H9 (cell line): ENCODE results near the gene RASSF8. TPM values are rescaled to one million over a fixed set of nuclear protein-coding genes. Genes with fewer than 3 reads are reported as not detected.
A peak's percentile ranks its signal among the peaks of the same experiment; 100 is the strongest.

ENCODE experiments used
- DNase-seq: peaks from one replicate; pipeline ENCODE4 v3.0.0-alpha.2; 2017
- H2AFZ ChIP-seq: one replicate; pipeline ENCODE4 v1.6.1; 2013; ENCODE audit warnings: mild to moderate bottlenecking, low read length, control low read depth, moderate library complexity
- H2AK5ac ChIP-seq: 2 replicates; pipeline ENCODE4 v1.6.1; 2013; ENCODE audit warnings: low read length, control low read depth, mixed read lengths; ENCODE audit not compliant: insufficient read length
- H2BK120ac ChIP-seq: one replicate; pipeline ENCODE4 v1.6.1; 2013; ENCODE audit warnings: low read depth, mild to moderate bottlenecking, low read length, control low read depth, inconsistent platforms; ENCODE audit not compliant: poor library complexity, severe bottlenecking
- H2BK12ac ChIP-seq: 2 replicates; pipeline ENCODE4 v1.6.1; 2013; ENCODE audit warnings: low read length, control low read depth, mixed read lengths, low read depth; ENCODE audit not compliant: insufficient read length
- H2BK15ac ChIP-seq: 2 replicates; pipeline ENCODE4 v1.6.1; 2013; ENCODE audit warnings: low read depth, low read length, control low read depth
- H2BK20ac ChIP-seq: one replicate; pipeline ENCODE4 v1.6.1; 2013; ENCODE audit warnings: low read depth, mild to moderate bottlenecking, low read length, control low read depth, inconsistent platforms; ENCODE audit not compliant: poor library complexity, severe bottlenecking
- H2BK5ac ChIP-seq: 2 replicates; pipeline ENCODE4 v1.6.1; 2013; ENCODE audit warnings: low read length, control low read depth, mixed read lengths; ENCODE audit not compliant: insufficient read length
- H3K14ac ChIP-seq: 2 replicates; pipeline ENCODE4 v1.6.1; 2013; ENCODE audit warnings: low read length, control low read depth; ENCODE audit not compliant: insufficient read depth
- H3K18ac ChIP-seq: 2 replicates; pipeline ENCODE4 v1.6.1; 2013; ENCODE audit warnings: low read depth, mild to moderate bottlenecking, mixed read lengths, low read length, control low read depth; ENCODE audit not compliant: insufficient read length
- H3K23ac ChIP-seq: 2 replicates; pipeline ENCODE4 v1.6.1; 2013; ENCODE audit warnings: low read length, control low read depth, mixed read lengths, low read depth; ENCODE audit not compliant: insufficient read length
- H3K23me2 ChIP-seq: 2 replicates; pipeline ENCODE4 v1.6.1; 2013; ENCODE audit warnings: low read depth, mild to moderate bottlenecking, mixed read lengths, low read length, control low read depth; ENCODE audit not compliant: insufficient read length, poor library complexity, severe bottlenecking
- H3K27ac ChIP-seq: 2 replicates; pipeline ENCODE4 v1.5.1; 2013; ENCODE audit warnings: low read length, control low read depth, mixed read lengths, low read depth; ENCODE audit not compliant: insufficient read length
- H3K27me3 ChIP-seq: 2 replicates; pipeline ENCODE4 v1.6.1; 2013; ENCODE audit warnings: low read length, control low read depth, inconsistent platforms; ENCODE audit not compliant: insufficient read depth
- H3K4ac ChIP-seq: 2 replicates; pipeline ENCODE4 v1.6.1; 2013; ENCODE audit warnings: low read depth, mild to moderate bottlenecking, control low read depth, inconsistent platforms, low read length, moderate library complexity
- H3K4me1 ChIP-seq: 2 replicates; pipeline ENCODE4 v1.6.1; 2013; ENCODE audit warnings: low read length, control low read depth, inconsistent platforms; ENCODE audit not compliant: insufficient read depth
- H3K4me2 ChIP-seq: 2 replicates; pipeline ENCODE4 v1.6.1; 2013; ENCODE audit warnings: low read length, control low read depth, mixed read lengths; ENCODE audit not compliant: insufficient read length, insufficient read depth
- H3K56ac ChIP-seq: 2 replicates; pipeline ENCODE4 v1.6.1; 2013; ENCODE audit warnings: low read depth, mild to moderate bottlenecking, mixed read lengths, low read length, control low read depth; ENCODE audit not compliant: insufficient read length
- H3K79me1 ChIP-seq: 2 replicates; pipeline ENCODE4 v1.6.1; 2013; ENCODE audit warnings: low read depth, mild to moderate bottlenecking, moderate library complexity, low read length, control low read depth, inconsistent platforms; ENCODE audit not compliant: insufficient read depth, poor library complexity, severe bottlenecking
- H3K79me2 ChIP-seq: 2 replicates; pipeline ENCODE4 v1.6.1; 2013; ENCODE audit warnings: low read length, control low read depth, inconsistent platforms; ENCODE audit not compliant: insufficient read depth
- H3K9ac ChIP-seq: 2 replicates; pipeline ENCODE4 v1.6.1; 2013; ENCODE audit warnings: low read length, control low read depth, mixed read lengths; ENCODE audit not compliant: insufficient read length; ENCODE audit errors: extremely low read depth
- H3K9me3 ChIP-seq: one replicate; pipeline ENCODE4 v1.6.1; 2013; ENCODE audit warnings: low read depth, low read length, inconsistent platforms; ENCODE audit not compliant: control insufficient read depth
- H3T11ph ChIP-seq: one replicate; pipeline ENCODE4 v1.6.1; 2013; ENCODE audit warnings: mild to moderate bottlenecking, low read length, control low read depth, inconsistent platforms
- H4K20me1 ChIP-seq: one replicate; pipeline ENCODE4 v1.6.1; 2013; ENCODE audit not compliant: control insufficient read depth, insufficient read length, insufficient read depth
- H4K5ac ChIP-seq: 2 replicates; pipeline ENCODE4 v1.6.1; 2013; ENCODE audit warnings: low read depth, mild to moderate bottlenecking, mixed read lengths, low read length, control low read depth; ENCODE audit not compliant: insufficient read length
- H4K8ac ChIP-seq: replicated peaks from 2 replicates; pipeline ENCODE4 v1.6.1; 2013; ENCODE audit warnings: low read length, control low read depth, mixed read lengths, low read depth; ENCODE audit not compliant: insufficient read length
- H4K91ac ChIP-seq: 2 replicates; pipeline ENCODE4 v1.6.1; 2013; ENCODE audit warnings: low read depth, mild to moderate bottlenecking, moderate library complexity, mixed read lengths, low read length, control low read depth; ENCODE audit not compliant: insufficient read length
- H3K27ac Mint-ChIP-seq, 3 experiments: 2 replicates in 2 of 3; 3 replicates in 1 of 3; pipeline ENCODE4 v1.8.0; 2020 to 2021; ENCODE audit warnings: mixed read lengths in 3 of 3, mild to moderate bottlenecking in 1 of 3, moderate library complexity in 1 of 3
- H3K27me3 Mint-ChIP-seq: 2 replicates; pipeline ENCODE4 v1.8.0; 2021; ENCODE audit warnings: low read depth, mild to moderate bottlenecking, moderate library complexity, mixed read lengths
- H3K36me3 Mint-ChIP-seq, 3 experiments: 2 replicates in 2 of 3; 3 replicates in 1 of 3; pipeline ENCODE4 v1.8.0; 2020 to 2021; ENCODE audit warnings: low read depth in 3 of 3, mixed read lengths in 3 of 3; ENCODE audit not compliant: insufficient read depth in 1 of 3
- H3K4me1 Mint-ChIP-seq, 2 experiments: 2 replicates each; pipeline ENCODE4 v1.8.0; 2020; ENCODE audit warnings: mixed read lengths in 2 of 2
- H3K4me3 Mint-ChIP-seq, 2 experiments: 2 replicates in 1 of 2; 3 replicates in 1 of 2; pipeline ENCODE4 v1.8.0; 2020 to 2021; ENCODE audit warnings: mild to moderate bottlenecking in 2 of 2, mixed read lengths in 2 of 2, moderate library complexity in 1 of 2
- H3K9me3 Mint-ChIP-seq, 2 experiments: 2 replicates in 1 of 2; 3 replicates in 1 of 2; pipeline ENCODE4 v1.8.0; 2020; ENCODE audit warnings: mild to moderate bottlenecking in 2 of 2, mixed read lengths in 2 of 2, moderate library complexity in 1 of 2
- CTCF ChIP-seq: fragments of 200-600 bp; sonication (generic); conservative IDR thresholded peaks from 3 replicates; pipeline ENCODE4 v1.8.0; 2021; ENCODE audit warnings: antibody characterized with exemption, mild to moderate bottlenecking
- WGBS: extraction: QIAGEN DNeasy Blood & Tissue Kit; methylation state at CpG from one replicate; pipeline ENCODE4 v1.1.7; 2013; ENCODE audit warnings: missing lambda C conversion rate, low lambda C conversion rate, mixed read lengths; ENCODE audit not compliant: insufficient read length; ENCODE audit errors: extremely low coverage; 5-methylcytosine and 5-hydroxymethylcytosine counted together
- total RNA-seq: library from RNA; stranded (reverse); gene quantifications from 2 replicates; pipeline ENCODE4 v1.2.1, GENCODE V29; 2021

Gene RASSF8
- total RNA-seq, 1 experiment from 2014 or later: 38.8 TPM

- peaks cover 41% of the 10 kb centered on the region for H3K27me3 ChIP-seq
- H3K27me3 Mint-ChIP-seq: peaks cover 99% of the 10 kb centered on the region
Measured at GRCh38 chr12:26127404-26127803, 168.9 kb downstream of the RASSF8 start.

More at GRCh38 chr12:26127404-26127803, 168.9 kb downstream of the RASSF8 start:
- Histone ChIP-seq H2AK5ac (no peak overlapping the region), H3K4me1 (peaks cover 3% of the 10 kb centered on the region; the same call in 1 of the 2 replicates), H3K27ac (no peak overlapping the region), H3K56ac (no peak overlapping the region), H4K8ac (no peak overlapping the region), H4K20me1 (no peaks in the 10 kb centered on the region), H3K79me2 (no peaks in the 10 kb centered on the region), H3K4me2 (no peak overlapping the region), H2BK12ac (no peak overlapping the region), H3K14ac (no peak overlapping the region), H3K9ac (no peak overlapping the region), H3K23ac (no peak overlapping the region), H3K9me3 (no peaks in the 10 kb centered on the region), H3K79me1 (no peaks in the 10 kb centered on the region), H3K4ac (no peak overlapping the region), H2BK15ac (no peak overlapping the region), H3K18ac (no peak overlapping the region), H2BK20ac (no peak overlapping the region), H2AFZ (no peak overlapping the region), H2BK5ac (no peak overlapping the region), H3K23me2 (peaks cover 28% of the 10 kb centered on the region), H3T11ph (no peak overlapping the region), H4K5ac (no peak overlapping the region), H2BK120ac (no peak overlapping the region), H4K91ac (no peak overlapping the region)
- Mint-ChIP-seq H3K4me1 (peaks cover 26 to 35% of the 10 kb centered on the region in 2 experiments), H3K36me3 (peaks cover 0 to 4% (median 0%) of the 10 kb centered on the region in 3 experiments; a peak in 1 of 7 replicates), H3K4me3 (peak overlapping the region in 1 of 2 experiments; percentile 52; a peak in 3 of 5 replicates), H3K27ac (no peak overlapping the region), H3K9me3 (peaks cover 0 to 4% of the 10 kb centered on the region in 2 experiments; a peak in 1 of 5 replicates)
- no peak for TF ChIP-seq CTCF
- DNase-seq: no peak
- WGBS: no CpG with 5 or more reads among the region's 2 CpGs
